ENCODE data around the gene LAMTOR5.
"Not testable (repeated sequence)": the region's sequence is repeated elsewhere in the genome, so short reads cannot be mapped to it uniquely, and the experiment has no call there.

The LAMTOR5 gene
- total RNA-seq = 35.1 to 74.8 (median 54.2) reads per million in 18 experiments

DNA sequence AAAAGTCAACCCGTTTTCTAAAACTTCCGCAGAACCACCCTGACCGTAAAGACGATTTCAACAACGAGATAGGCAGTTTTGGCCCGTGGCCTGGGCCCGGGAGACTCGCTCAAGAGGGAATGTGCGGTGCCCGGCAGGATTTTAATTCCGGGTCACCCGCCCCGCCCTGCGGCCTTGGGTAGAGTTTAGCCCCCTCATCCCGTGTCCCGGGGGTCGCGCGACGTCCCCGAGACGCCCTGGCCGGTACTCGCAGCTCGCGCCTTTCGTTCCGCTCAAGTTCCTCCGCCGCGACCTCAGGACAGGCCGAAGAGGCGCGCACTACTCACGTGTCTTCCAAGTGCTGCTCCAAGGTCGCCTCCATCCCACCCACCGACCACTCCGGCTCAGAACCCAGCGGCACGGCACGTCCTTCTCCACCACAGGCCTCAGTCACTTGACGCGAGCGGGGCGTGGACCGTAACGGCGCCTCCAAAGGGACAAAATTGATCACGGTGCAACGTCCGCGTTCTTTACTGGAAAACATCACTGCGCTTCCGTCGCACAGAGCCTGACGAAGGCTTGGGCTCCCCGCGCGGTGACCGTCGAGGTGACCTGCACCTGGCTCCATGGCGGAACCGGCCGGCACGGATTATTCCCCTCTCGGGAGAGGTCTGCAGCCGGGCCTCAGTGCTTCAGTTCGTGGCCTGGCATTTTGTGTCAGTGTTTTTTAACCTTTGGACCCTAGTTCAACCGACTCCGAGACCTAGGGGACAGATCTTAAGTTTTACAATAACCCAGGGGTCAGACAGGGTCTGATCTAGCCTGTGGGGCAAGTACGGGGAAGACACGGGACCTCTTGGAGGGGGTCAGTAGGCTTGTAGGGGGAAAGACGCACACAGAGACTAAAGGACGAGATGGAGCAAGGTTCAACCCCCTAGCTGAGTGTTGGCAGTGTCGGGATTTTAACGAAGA lies at the start of gene LAMTOR5:
Gene LAMTOR5, minus strand, starts transcription at position 435 of the 951 bp plus-strand sequence. Its CDS starts 74 bp downstream, at position 361.
- peak; percentile 96 to 98 for DNase-seq

DNA sequence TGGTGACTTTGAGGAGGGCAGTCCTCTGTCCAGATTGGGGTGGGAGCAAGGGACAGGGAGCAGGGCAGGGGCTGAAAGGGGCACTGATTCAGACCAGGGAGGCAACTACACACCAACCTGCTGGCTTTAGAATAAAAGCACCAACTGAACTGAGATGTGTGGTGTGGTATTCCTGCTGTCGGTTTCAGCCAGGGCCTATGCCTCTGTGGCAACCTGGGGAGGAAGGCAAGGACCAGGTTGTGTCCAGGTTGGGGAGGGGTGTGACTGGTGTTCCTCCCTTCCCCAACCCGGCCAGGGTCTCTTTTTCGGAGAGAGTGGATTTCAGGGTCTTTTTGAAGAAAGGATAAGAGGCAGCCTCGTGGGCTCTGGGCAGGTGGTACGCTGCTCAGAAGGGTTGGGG lies 49.7 kb upstream of the LAMTOR5 start:
- no peak for DNase-seq

DNA sequence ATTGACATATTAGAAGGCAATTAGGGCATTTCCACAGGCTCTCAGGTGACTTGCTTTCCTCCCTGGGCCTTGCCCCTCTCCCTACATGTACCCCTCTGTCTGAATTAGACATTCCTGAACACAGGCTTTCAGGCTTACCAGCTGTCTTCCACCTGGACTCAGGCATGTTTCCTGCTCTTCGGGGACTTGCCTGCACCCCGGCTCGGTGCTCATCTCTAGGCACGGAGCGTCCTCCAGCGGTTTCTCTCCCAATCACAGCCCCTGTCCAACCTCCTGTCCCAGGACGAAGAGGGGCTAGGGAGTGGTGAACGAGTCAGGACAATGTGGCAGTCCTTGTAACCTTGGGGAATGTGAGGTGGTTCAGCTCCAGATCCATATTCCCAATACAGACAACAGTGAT lies 47.7 kb upstream of the LAMTOR5 start:
- no peak for DNase-seq

DNA sequence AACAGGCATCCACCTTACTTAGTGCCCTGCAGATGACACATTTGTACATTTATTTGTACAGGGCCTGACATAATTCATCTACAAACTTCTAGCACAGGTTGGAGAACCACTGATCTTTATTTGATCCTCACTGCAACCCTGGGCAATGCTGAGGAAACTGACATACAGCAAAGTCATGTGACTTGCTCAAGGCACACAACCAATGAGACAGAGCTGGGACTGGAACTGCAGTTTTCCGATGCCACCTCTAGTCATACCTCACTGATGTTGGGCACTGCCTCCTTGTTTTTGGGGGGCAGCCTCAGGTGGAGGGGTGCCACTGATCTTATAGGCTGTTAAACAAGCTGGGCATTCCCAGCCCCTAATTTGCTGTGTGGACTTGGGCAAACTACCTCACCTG lies 46.8 kb upstream of the LAMTOR5 start:
- DNase-seq = no peak

DNA sequence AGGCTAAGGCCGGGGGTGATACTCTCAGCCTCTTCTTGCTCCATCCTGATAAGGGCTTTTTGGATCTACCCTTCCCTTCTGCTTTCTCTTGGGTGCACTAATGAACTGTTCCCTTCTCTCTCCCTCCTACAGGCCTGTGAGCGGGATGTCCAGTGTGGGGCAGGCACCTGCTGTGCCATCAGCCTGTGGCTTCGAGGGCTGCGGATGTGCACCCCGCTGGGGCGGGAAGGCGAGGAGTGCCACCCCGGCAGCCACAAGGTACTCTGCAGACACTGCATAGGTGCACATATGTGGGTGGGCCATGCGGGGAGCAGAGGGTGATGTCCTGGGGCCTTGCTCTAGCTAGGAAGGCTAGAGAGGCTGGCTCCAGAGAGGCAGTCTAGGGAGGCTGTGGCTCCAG lies 46.3 kb upstream of the LAMTOR5 start:
- DNase-seq = no peak

DNA sequence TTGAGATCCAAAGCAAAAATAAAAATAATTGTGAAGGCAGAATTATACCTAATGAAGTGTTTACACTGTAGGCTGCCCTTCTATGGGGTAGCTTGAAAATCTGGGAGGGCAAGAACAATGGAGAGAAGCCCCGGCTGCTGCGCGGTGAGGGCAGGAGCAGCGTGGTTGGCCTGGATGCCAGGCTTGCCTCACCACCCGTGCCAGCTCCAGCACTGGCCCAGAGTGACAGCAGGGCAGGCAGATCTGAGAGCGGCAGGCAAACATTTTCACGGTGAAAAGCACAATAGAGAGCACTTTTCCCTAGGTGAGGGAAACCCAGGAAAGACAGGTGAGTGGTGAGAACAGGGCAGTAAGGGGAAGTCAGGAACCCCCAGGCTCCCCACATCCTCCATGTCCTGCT lies 44.8 kb upstream of the LAMTOR5 start:
- DNase-seq = no peak

DNA sequence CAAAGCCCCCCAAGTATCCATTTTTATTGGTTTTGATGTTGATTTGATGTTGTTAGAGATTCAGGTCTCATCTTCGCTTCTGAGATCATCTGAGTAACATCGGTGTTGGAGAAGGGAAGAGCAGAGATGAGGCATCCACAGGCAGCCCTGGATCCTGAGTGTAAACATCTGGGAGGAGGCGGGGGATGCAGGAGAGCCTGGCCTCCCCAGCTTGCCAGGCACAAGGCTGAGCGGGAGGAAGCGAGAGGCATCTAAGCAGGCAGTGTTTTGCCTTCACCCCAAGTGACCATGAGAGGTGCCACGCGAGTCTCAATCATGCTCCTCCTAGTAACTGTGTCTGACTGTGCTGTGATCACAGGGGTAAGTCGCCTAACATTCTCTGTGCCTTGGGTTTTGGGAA lies 43.4 kb upstream of the LAMTOR5 start, which contains the start of gene PROK1:
Gene PROK1, plus strand, starts transcription at position 221 of the 400 bp plus-strand sequence. Its CDS starts 68 bp downstream, at position 289.
- DNase-seq = no peak

DNA sequence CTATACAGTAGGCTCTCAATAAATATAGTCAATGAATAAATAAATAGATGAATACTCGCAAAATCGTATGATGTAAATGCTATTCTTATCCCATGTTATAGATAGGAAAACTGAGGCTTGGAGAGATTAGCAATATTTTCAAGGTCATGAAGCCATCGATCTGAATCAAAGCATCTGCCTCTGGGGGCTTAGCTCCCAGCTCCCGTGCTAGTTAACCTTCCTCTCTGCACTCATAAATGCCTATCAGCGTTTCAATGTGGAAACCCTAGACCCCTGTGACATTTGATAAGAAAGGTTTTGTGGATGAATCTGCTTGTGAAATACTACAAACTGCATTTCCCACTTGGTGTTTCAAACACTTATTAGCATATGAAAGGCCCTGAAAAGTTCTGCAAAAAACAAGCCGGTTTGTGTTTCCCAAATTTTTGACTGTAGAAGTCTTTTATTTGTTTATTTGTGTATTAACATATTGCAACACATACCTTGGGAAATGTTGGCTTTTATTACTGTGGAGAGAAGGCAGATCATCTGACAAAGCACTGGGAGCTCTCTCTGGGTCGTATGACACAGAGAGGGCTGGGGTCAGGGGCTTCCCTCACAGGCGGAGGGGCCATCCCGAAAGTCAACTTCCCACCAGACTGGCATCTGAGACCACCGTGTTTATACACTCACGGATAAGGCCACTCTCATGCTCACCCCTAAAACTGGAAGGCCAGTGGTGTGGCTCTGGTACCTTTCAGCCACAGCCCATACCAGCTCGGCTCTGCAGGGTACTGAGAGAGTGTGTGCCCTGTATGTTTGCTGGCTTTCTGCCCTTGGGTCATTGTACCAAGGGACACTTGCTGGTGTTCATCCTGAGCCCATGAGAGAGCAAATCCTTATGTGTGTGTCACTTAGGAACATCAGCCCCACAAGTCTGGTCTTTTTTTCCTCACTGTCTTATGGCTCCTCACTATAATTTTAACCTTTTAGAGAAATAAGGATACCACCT lies 42.5 kb upstream of the LAMTOR5 start:
- DNase-seq = peak; percentile 26 to 36

DNA sequence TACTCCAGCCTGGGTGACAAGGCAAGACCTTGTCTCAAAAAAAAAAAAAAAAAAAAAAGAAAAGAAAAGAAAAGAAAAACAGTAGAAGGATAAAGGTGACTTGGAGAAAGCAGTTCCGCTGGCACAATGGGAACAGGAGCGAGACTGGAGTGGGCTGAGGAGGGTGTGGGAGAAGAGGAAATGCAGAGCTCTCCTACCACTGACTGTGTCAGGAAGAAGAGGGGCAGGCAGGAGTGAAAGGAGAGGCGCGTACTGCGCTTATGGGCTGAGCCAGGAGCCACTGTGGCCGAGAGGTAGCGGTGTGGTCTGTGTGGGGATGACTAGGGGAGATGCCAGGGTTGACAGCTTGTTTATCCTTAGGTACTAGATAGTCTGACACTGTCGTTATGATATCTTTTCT lies 37.1 kb upstream of the LAMTOR5 start:
- peak; percentile 10 to 51 for DNase-seq

DNA sequence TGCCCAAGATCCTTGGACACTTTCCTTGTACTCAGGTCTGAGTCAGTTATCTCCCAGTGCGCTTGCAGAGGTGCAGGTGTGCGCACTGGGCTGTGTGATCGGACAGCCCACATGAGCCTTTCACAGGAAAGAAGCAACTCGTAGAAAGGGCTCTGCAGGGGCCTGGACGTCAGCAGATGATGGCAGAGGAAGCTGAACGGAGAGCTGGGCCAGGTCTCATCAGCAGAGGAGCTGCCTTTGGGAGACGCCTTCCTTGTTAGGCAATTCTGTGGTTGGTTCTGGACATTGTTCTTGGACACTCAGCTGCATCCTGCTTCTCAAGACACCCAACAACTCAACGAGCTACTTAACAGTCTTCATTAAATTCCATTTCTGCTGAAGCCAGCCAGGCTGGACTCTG lies 36.0 kb upstream of the LAMTOR5 start:
- peak; percentile 35 to 38 for DNase-seq

DNA sequence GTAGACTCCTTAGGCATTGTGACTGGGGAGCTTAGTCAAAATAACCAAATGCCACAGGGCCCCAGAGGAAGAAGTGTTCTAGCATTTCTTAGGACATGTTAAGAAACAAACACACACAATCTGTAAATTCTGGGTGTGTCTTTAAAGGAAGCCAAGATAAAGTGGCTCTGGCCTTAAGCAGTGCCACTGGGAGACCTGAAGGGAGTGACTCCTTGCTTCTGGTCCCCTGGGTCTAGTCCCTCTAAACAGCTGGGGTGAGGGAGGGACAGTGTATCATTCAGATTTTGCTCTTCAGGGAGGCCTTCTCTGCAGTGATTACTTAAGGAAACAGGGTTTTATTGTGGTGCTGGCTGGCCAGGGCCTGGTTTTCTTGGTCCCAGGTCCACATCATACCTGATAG lies 34.4 kb upstream of the LAMTOR5 start:
- DNase-seq = peak in 1 of 2 donors; percentile 8

DNA sequence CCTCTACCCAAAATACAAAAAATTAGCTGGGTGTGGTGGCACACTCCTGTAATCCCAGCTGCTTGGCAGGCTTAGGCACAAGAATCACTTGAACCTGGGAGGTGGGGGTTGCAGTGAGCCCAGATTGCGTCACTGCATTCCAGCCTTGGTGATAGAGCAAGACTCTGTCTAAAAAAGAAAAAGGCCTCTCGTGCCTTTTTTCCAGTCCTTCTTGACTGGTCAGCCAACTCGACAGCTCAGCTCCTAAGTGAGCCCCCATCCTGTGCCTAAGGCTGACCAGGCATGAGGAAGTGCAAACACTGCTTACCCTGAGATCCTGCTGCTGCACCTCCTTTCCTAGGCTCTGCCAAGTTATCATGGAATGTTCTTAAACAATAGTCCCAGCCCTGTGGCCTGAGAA lies 33.4 kb upstream of the LAMTOR5 start:
- no peak for DNase-seq

DNA sequence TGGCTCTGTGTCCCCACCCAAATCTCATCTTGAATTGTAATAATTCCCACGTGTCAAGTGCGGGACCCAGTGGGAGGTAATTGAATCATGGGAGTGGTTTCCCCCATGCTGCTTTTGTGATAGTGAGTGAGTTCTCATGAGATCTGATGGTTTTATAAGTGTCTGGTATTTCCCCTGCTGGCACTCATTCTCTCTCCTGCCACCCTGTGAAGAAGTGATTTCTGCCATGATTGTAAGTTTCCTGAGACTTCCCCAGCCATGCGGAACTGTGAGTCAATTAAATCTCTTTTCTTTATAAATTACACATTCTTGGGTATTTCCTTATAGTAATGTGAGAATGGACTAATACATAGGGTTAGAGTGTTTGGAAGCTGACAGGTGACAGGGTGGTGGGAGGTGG lies 32.4 kb upstream of the LAMTOR5 start:
- not testable (repeated sequence) for DNase-seq

DNA sequence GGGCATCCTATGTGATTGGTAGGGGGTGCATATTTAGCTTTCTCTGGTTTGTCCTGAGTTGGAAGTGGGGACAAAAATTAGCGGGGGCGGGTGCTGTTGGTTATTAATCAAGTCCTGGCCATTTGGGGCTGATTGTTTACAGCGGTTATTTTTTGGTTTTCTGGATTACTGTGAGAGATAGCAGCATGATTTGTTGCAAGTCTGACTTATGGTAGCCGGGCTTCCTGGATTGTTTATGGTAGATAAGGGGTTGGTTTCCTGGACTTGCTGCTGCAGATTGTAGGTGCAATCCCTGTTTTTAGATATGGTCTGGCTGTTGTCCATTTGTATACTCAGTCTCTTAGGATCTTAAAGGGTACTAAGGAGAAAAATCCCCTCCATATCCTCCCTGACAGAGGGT lies 31.4 kb upstream of the LAMTOR5 start:
- DNase-seq = no peak

DNA sequence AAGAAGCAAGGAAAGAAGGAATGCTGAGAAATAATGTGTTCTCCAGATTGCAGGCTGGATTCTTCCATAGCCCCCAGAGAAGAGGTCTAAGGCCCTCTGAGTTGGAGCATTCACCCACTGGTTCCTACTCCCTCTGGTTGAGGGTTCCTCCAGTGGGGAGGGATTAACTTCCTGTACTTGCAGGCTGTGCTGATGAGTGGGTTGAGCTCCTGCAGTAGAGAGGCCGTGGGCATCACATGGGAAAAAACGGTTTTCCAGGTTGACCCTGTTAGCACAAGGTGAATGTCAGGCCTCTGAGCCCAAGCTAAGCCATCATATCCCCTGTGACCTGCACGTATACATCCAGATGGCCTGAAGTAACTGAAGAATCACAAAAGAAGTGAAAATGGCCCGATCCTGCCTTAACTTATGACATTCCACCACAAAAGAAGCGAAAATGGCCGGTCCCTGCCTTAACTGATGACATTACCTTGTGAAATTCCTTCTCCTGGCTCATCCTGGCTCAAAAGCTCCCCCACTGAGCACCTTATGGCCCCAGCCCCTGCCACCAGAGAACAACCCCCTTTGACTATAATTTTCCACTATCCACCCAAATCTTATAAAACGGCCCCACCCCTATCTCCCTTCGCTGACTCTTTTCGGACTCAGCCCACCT lies 30.3 kb upstream of the LAMTOR5 start:
- DNase-seq = peak; percentile 16 to 59

DNA sequence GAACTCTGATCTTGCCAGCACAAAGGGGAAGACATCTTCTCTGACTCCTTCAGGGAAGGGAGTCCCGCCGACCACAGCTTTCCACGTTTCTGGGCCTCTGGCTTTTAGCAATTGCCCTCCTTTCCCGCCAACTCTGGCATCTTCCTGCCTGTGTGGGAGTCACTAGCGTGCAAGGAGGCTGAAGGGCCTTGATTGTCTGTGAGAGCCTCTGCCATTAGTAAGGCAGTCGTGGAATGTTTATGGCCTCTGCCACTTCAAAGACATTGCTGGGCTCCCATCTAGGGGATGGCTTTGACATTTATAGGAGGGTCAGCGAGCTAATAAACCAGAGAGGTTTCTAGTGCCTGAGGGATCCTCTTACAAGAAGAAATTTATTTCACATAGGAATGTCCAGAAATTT lies 29.1 kb upstream of the LAMTOR5 start:
- DNase-seq = peak in 1 of 2 donors; percentile 41

DNA sequence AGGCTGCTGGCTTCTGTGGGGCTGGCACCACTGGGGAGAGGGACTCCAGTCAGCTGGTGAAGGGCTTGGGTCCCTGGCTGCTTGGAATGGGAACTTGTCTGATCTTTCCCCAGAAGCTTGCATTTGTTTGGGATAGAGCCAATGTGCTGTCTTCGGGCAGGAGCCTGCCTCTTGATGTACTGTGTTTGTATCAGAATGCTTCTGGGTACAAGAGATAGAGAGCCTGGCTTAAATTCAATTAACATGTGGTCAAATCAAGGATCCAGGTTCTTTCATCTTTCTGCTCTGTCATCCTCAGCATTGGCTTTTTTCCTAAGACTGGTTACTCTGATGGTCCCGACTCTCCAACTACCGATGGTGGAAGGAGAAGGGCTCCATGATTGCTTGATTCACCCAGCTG lies 27.5 kb upstream of the LAMTOR5 start:
- no peak for DNase-seq

DNA sequence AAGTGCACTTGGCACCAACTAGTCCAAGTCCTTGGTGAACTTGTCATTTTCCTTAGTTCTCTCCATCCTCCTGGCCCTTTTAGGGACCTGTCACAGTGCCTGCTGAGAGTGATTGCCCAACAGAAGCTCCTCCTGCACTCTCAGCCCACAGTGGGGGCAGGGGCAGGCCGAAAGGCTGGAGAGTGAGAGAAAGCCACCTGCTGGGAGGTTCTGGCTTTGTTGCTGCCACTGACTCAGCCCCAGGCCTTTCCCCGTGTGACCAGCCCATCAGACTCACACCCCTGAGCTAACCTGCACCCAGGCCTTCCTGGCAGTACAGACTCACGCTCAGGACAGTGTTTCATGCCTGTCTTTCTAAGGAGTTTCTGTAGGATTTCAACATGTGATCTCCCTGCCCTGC lies 26.3 kb upstream of the LAMTOR5 start:
- peak; percentile 81 to 89 for DNase-seq

DNA sequence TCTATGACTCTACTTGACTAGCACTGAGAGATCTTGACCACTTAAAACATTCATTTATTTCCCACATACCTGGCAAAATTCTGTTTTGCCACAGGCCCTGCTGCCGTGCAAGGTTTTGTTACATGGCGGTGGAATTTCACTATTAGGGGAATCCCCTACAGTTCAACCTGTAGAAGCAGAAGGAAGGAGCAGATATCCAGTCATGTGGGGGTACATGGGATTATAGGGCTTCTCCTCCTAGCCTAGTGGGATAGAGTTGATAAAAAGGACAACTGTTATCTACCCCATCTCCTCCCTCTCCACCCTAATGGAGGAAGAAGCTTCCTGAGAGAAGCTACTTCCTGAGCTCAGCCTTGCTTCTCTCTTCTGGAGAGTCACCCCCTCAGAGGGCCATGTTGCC lies 25.7 kb upstream of the LAMTOR5 start:
- DNase-seq = peak in 1 of 2 donors; percentile 17

DNA sequence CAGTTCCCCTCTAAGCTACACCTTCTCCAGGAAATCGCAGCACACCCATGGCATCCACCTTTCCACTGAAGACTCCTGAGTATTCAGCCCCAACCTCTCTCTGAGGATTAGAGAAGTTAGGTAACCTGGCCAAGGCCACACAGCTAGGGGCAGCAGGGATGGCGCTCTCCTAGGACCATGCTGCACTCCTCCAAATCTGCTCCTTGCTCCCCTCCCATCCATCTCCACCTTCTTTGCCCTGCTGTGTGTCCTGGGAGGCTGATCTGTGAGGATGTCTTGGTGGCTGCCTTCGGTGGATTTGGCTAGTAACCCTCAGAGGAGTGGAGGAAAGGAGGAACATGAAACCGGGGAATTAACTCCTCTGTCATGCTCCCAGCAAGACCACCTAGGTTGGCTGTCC lies 23.4 kb upstream of the LAMTOR5 start:
- no peak for DNase-seq

DNA sequence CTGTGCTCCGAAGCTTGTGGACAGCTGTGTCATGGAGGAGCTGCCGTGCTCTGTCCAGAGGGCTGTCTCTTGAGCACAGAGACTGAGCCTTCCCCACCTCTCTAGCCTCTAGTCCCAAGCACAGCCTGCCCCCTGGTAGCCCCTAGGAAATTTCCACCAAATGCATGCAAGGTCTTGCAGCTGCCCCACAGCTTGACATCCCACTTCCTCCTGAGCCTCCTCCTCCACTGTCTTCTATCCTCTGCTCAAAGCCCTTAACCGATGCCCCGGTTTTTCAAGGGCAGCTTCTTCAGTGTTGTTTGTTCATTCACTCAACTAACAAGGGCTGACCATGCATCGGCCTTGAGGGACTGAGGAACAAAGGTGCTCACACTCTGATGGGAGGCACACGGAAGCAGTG lies 22.9 kb upstream of the LAMTOR5 start:
- DNase-seq = peak in 1 of 2 donors; percentile 10

DNA sequence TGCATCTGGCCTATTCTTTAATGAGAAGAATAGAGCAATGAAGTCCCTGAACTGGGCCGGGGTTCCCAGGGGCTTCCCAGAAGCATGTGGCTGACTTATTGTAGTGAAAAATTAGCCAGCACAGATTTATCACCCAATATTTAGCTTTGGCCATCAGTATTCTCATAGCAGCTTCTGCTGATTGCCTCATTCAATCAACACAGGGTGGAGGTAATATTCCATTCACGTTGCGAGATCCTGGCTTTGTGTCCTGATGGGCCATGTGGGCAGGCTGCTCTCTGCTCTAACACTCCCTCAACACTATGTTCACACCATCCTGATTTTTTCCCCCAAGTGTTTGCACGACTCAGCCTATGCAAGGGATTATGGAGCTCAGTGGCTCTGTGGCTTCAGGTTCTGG lies 21.5 kb upstream of the LAMTOR5 start:
- DNase-seq = no peak
